Left forelimb (tissue), 1 donor: ENCODE results near the gene GLS.

ENCODE experiments used
- DNase-seq: peaks from one replicate; pipeline ENCODE4 v3.0.0-alpha.2; 2018; ENCODE audit warnings: low spot score

Gene GLS

DNA sequence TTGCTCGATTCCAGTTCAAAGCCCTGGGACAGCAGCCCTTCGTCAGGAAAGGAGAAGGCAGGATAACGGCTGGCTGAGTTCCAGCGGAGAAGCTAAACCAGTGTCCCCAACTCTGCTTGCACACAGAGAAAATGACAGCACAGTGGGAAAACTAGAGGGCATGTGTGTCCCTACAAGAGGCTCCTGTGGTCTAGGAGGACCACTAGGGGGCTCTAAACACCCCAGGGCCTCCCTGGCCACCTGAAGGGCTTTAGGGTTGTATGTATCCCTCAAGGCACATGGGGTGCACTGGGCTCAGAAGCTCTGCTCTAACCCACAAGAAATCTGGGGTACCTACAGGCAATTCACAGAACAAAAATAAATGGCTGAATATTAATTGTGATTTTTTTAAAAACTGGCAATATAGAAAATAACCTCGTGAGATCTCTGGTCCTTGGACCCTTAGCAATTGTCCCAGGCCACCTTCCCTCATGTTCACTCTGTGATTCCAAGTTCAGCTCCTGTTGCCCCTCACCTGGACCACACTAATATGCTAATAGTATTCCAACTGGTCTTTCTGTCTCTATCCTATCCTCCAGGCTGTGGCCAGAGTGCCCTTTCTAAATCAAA is 115.8 kb downstream of the GLS start:
- no peak for DNase-seq

DNA sequence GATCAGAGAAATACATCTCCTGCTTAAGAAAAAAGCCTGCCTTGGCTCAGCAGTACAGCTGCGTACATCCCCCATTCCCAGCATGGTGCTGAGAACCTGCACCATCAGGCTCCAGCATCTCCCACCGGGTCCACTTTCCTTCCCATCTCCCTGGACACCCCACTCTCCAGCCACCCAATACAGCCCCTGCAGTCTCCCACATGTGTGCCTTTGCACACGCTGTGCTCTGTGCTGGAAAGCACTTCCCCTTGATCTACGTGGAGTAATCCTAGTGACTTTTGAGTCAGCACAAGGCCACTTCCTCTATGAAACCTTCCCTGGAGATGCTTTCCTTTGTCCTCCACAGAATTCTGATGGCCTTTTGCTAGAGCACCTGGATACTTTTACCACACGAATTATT is 116.3 kb downstream of the GLS start:
- no peak for DNase-seq

DNA sequence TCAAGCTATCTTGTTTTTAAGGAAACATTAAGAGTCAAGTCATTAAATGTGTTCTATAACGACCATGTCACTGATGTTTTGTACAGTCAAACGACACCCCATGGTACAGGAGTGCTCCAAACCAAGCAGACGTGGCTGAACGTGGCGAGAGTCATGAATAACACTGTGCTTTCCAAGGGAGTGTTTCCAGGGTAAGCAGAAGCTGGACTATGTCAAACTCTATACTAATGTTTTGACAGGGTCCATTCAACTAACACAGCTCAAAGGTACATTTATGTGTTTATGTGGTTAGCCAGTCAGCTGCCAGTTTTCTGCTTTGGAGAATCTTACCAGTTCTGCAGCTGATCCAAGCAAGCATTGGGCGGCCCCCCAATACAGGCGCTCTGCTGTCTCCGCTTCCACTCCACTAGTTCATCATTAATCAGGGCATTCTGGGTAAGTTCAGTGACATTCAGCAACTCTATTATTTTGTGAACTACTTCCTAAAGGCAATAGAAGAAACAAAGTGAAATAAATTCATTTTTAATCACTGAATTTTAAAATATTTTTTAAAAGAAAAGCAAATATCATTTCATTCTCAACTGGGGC is 117.0 kb downstream of the GLS start:
- DNase-seq: no peak

DNA sequence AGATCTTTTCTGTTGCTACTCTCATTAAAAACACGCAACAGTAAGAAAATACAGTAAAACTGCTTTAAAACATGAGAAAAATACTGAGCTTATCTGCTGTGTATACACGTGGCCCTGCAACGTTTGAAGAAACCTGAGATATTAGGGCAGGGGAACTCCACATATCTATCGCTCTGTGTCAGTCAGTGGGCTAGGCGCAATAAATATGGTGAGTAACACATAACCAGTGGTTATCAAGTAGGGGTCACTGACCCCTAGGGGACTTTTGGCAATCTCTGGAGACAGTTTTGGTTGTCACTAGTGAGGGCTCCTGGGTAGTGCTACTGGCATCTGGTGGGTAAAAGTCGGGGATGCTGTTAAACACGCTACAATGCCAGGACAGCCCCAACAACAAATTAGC is 118.4 kb downstream of the GLS start:
- no peak for DNase-seq

DNA sequence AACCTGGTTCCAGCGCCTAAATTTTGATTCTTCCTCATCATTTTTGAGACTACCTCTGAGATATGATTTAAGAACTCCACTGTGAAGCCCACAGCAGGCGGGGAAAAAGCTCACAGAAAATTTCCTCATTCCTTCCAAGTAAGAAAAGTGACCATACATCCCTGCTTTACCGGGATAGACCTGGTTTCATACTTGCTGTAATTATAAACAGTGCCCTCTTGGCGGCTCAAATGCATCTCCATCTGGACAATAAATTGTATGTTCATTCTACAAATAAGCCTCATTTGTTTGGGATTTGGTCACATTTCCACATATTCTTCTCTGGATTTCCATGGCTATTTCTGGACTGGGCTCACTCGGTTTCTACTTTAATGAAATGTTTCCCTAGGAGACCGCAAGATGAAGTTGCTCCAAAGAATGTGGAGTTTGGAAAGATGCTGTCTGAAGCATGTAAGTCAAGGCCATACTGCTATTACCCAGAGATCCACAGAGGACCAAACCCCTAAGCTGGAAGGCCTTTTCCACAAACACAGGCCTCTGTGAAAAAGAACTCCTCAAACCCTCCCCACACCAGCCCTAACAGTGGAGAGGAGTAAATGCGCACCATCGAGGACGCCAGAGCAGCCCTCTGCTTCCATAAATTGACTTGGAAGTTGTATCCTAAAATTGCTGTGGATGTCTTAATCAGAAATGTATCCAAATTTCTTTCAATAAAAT is 119.5 kb downstream of the GLS start:
- DNase-seq: no peak

GRCh38 chr2:191001032-191001431 is 120.4 kb downstream of the GLS start:
- no peak for DNase-seq

DNA sequence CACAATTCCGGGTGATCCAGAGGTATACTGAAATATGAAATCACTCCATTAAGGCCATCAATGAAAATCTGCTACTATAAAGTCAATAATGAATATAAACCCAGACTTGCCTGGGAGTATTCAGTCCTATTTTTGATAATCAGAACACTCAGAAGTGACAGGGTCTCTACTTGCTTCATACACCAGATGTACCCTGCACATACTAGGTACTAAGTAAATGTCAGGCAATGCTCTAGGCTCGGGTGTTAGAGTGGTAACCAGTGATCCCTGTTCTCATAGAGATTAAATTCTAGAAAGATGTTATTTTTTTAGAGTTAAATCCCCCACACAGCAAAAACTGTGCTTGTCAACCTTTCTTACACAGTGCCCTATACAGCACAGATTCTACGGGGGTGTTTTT is 121.0 kb downstream of the GLS start:
- no peak for DNase-seq

GRCh38 chr2:191003405-191004309 is 123.0 kb downstream of the GLS start:
- DNase-seq: no peak

DNA sequence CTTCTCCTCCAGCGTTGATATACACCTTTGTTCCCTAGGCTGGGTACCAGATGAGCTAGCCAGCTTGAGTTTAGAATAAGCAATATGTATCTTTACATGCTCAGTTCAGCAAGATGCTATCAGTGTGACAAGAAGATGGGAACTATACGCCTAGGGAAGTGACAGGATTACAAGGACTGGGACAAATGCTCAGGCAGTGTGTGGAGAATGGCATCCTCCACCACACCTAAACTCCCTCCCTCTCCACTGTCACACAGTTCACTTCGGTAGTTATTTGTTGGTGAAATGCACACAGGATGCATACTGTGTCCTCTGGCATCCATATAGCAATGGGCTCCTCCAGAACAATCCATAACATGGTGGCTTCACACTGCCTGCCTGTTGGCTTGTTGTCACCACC is 125.7 kb downstream of the GLS start:
- no peak for DNase-seq

DNA sequence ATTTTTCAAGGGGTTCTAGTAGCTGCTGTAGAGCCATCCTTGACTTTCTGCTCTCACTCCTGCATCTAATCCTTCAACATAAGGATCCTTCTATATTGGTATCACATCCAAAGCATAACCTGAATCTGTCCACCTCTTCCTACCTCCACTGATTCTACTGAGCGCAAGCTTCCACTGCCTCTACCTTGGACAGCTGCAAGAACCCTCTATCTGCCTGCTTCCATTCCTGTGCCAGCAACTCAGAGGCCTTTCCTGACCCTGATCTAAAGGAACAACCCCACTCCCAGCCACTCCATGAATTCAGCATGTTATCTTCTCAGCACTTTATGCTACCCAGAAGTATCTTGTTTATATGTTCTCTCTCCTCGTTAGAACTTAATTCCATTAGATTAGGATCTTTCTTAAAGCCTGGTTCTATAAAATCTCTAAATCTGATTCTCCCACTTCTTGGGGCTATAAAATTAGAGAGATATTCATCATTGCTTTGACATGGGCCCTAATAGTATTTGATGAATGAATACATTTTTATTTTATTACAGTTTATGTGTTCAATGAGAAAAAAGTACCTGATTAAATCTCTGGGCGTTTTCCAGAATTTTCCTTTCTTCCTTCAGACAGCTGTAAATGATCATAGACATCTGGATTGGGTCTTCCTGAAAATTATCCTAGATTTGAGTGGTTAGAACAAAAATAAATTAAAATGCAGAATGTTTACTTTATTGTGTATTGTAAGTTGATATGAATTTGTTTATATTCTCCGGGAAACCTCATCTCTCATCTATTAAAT is 126.6 kb downstream of the GLS start:
- no peak for DNase-seq

- no peak for DNase-seq
Measured at GRCh38 chr2:191008286-191008685, 127.7 kb downstream of the GLS start.

- DNase-seq: no peak
Measured at GRCh38 chr2:191009541-191010374, 129.1 kb downstream of the GLS start.

DNA sequence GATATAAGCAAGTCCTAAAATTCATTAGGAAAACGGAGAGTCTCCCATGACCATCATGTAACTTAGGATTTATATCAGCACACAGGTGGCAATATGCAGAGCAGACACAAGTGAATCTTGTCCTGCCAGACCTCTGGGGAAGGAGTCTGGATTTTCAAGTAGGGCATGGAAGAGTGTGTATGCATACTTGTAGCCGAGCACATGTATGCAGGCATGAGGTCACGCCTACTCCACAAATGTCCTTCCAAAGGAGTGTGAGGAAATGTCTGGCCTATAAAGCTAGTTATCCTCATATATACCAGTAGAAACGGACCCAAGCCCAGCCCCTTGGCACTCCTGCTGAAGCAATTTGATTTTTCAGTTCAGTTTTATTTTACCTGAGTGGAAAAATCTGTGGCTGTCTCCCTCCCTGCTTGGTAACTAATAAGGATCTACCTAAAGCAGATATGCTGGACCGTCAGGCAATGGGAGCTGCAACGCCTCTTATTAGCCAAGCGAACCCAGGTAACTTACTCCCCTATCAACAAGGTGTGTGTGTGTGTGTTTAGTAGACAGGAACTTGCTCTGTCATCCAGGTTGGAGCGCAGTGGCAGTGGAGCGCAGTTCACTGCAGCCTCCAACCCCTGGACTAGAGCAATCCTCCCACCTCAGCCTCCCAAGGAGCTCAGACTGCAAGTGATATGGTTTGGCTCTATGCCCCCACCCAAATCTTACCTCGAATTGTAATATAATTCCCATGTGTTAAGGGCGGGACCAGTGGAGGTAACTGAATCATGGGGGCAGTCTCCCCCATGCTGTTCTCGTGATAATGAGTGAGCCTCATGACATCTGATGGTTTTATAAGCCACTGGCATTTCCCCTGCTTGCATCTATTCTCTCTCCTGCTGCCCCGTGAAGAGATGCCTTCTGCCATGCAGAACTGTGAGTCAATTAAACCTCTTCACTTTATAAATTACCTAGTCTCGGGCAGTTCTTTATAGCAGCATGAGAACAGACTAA is 130.6 kb downstream of the GLS start:
- DNase-seq: no peak

DNA sequence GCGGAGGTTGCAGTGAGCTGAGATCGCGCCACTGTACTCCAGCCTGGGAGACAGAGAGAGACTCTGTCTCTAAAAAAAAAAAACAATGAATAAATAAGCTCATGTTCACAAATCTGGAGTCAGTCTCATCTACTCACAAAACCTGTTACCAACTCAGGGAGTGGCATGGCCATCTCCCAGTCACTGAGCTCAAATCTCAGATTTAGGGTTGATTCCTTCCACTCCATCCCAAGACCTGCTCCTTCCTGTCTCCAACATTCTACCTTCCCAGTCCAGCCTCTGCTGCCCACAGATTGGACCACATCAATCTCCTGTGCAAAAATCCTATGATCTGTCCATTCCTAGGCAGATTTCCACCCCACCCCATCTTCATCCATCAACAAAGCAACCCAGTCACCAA is 131.7 kb downstream of the GLS start:
- no peak for DNase-seq

DNA sequence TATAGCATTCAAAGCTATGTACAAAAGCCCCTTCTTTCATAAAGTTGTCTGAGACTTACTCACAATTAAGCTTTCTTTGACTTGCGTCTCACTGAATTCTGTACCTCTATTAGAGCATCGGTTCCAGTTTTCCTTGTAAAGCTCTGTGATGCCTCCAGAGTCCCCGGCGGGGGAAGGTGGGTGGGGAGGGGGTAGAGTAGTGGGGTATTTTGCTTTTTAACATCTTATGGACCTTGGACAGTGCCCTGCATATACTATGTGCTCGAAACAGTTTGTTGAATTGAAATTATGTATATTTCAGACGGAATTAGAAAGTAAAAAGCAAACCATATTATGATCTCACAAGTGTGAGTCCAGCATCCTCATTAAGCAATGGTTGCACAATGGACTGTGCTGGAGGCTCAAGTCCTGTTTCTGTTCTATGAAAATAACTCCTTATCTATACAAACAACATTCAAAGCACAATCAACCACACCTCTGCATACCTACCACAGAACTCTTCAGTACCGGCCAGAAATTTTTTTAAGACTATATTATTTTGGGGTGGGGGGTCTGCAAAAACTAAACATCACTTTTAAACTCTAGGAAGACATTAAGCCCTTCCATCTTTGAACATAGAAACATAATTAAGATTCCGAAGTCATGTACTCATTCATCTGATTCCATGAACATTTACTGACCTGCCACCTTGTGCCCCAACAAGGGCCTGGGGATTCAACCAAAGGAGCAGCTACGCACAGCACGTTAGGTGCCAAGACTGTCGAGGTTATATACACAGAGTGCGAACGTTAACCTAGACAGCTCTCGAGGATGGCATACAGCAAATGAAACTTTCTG is 132.4 kb downstream of the GLS start:
- DNase-seq: no peak

- no peak for DNase-seq
Measured at GRCh38 chr2:191013682-191013931, 133.0 kb downstream of the GLS start.

- DNase-seq: peak; percentile 99
Measured at GRCh38 chr2:191013932-191014652, 133.5 kb downstream of the GLS start, which contains the start of gene STAT1. TSS of gene STAT1 (minus strand) at chr2:191014171. CDS start at chr2:191010003, 4,168 bp downstream.

GRCh38 chr2:191014653-191015020 is 134.0 kb downstream of the GLS start:
- DNase-seq: no peak
